K562 (cell line): Measurements from ENCODE around the gene USP19. TPM values are rescaled to one million over a fixed set of nuclear protein-coding genes. Genes with fewer than 3 reads are reported as not detected.
A peak's percentile ranks its signal among the peaks of the same experiment; 100 is the strongest.

Experiments used
- ATAC-seq: fragments of 200-7000 bp; cut with Tn5 transposase; 3 replicates; pipeline ENCODE4 v1.9.1; 2020; ENCODE audit warnings: moderate library complexity
- BruUV-seq: library from RNA; stranded (reverse); fragments of 400-500 nt; replicated peaks from 2 replicates; lab custom pipeline; 2021; lab: Mats Ljungman, UMichigan
- CTCF ChIA-PET: fragments of 300-600 bp; formaldehyde crosslinking; extraction: SDS; loops from one replicate; lab custom pipeline; 2021; ENCODE audit warnings: low intra/inter-chr PET ratio; lab: Yijun Ruan, JAX
- POLR2A ChIA-PET: fragments of 300-600, 350-650 bp; sonication (Branson Sonifier 250); formaldehyde crosslinking; extraction: SDS; loops from one replicate; lab custom pipeline; 2021; ENCODE audit warnings: antibody characterized with exemption, inconsistent platforms; lab: Yijun Ruan, JAX
- DNase-seq, 4 experiments: peaks; one replicate each; pipeline versions ENCODE4 v3.0.0 to v3.0.0-alpha.2; 2011 to 2018; ENCODE audit warnings: low spot score in 3 of 4, mixed read lengths in 3 of 4; ENCODE audit errors: extremely low read depth in 1 of 4
- FAIRE-seq: peaks from 2 replicates; lab custom pipeline; 2011; peaks lifted over from hg19 to GRCh38; lab: Jason Lieb, UNC
- H2AFZ ChIP-seq: 2 replicates; pipeline ENCODE4 v1.6.0; 2011; ENCODE audit warnings: low read depth, low read length, control low read depth, inconsistent platforms
- H3K27ac ChIP-seq: fragments of 200-600 bp; 3 replicates; pipeline ENCODE4 v1.8.0; 2011; ENCODE audit warnings: low read depth, mild to moderate bottlenecking, control low read depth, inconsistent platforms, low read length, moderate library complexity, mixed read lengths; ENCODE audit errors: extremely low read depth
- H3K27me3 ChIP-seq, 2 experiments: fragments of 300-600 bp in 1 of 2; 2 replicates in 1 of 2; 3 replicates in 1 of 2; pipeline versions ENCODE4 v1.6.0 to v1.8.0; 2011; ENCODE audit warnings: inconsistent platforms in 2 of 2, low read length in 2 of 2, mild to moderate bottlenecking in 1 of 2, mixed read lengths in 1 of 2, moderate library complexity in 1 of 2; ENCODE audit not compliant: control insufficient read depth in 2 of 2, insufficient read depth in 2 of 2
- H3K36me3 ChIP-seq: fragments of 300-600 bp; 3 replicates; pipeline ENCODE4 v1.8.0; 2011; ENCODE audit warnings: mild to moderate bottlenecking, low read length, inconsistent platforms; ENCODE audit not compliant: control insufficient read depth, insufficient read depth
- H3K4me1 ChIP-seq, 2 experiments: fragments of 200-600 bp in 1 of 2; replicated peaks in 1 of 2; 2 replicates in 1 of 2; 3 replicates in 1 of 2; pipeline versions ENCODE4 v1.5.1 to v1.8.0; 2011; ENCODE audit warnings: inconsistent platforms in 2 of 2, low read length in 2 of 2, mild to moderate bottlenecking in 1 of 2, mixed read lengths in 1 of 2, moderate library complexity in 1 of 2; ENCODE audit not compliant: control insufficient read depth in 2 of 2, insufficient read depth in 2 of 2
- H3K4me2 ChIP-seq: 2 replicates; pipeline ENCODE4 v1.6.1; 2011; ENCODE audit warnings: low read length, control low read depth, inconsistent platforms, mixed read lengths; ENCODE audit not compliant: insufficient read depth
- H3K4me3 ChIP-seq: fragments of 200-600 bp; sonication (generic), shearing (Covaris generic); 2 replicates; pipeline ENCODE4 v1.5.1; 2016; ENCODE audit warnings: control low read depth, inconsistent platforms
- H3K79me2 ChIP-seq: fragments of 200-600 bp; 3 replicates; pipeline ENCODE4 v1.8.0; 2011; ENCODE audit warnings: low read length, inconsistent platforms; ENCODE audit not compliant: control insufficient read depth, insufficient read depth
- H3K9ac ChIP-seq, 2 experiments: 2 replicates each; pipeline versions ENCODE4 v1.6.0 to v1.6.1; 2011; ENCODE audit warnings: low read depth in 2 of 2, low read length in 2 of 2, control low read depth in 1 of 2, inconsistent platforms in 1 of 2, mild to moderate bottlenecking in 1 of 2, mixed read lengths in 1 of 2; ENCODE audit not compliant: insufficient read depth in 1 of 2
- H3K9me1 ChIP-seq: one replicate; pipeline ENCODE4 v1.6.0; 2011; ENCODE audit warnings: inconsistent platforms, mild to moderate bottlenecking, low read length, moderate library complexity; ENCODE audit not compliant: control insufficient read depth, insufficient read depth
- H3K9me3 ChIP-seq: replicated peaks from 2 replicates; pipeline ENCODE4 v1.5.1; 2011; ENCODE audit warnings: low read depth, low read length, inconsistent platforms; ENCODE audit not compliant: control insufficient read depth, insufficient read depth
- H4K20me1 ChIP-seq: replicated peaks from 2 replicates; pipeline ENCODE4 v1.6.1; 2011; ENCODE audit warnings: low read length, inconsistent platforms, mixed read lengths; ENCODE audit not compliant: control insufficient read depth, insufficient read depth
- CBFB ChIP-seq: sonication (generic); formaldehyde crosslinking; IDR thresholded peaks from 2 replicates; pipeline ENCODE4 v1.4.0; 2020; ENCODE audit warnings: mild to moderate bottlenecking, missing genetic modification reagents
- ELF2 ChIP-seq: fragments of 250-450 bp; sonication (Bioruptor Pico); IDR thresholded peaks from 2 replicates; pipeline ENCODE4 v1.5.0; 2021; ENCODE audit warnings: mild to moderate bottlenecking
- FUS ChIP-seq: fragments of 200-400 bp; formaldehyde crosslinking; optimal IDR thresholded peaks from 2 replicates; pipeline ENCODE3; 2017; ENCODE audit warnings: low read depth, low read length
- KHSRP ChIP-seq: fragments of 450-650 bp; IDR thresholded peaks from 2 replicates; pipeline ENCODE4 v1.6.1; 2017
- MAFK ChIP-seq: IDR thresholded peaks from 2 replicates; pipeline ENCODE4 v1.6.1; 2011; ENCODE audit warnings: low read length, improper control_type of control experiment
- MYC ChIP-seq, 2 experiments: fragments of 250-450 bp in 1 of 2; sonication (Bioruptor Pico) in 1 of 2; IDR thresholded peaks; 2 replicates each; pipeline versions ENCODE4 v1.5.1 to v1.6.1; 2012 to 2021; ENCODE audit warnings: low read depth in 2 of 2, borderline replicate concordance in 1 of 2, improper control_type of control experiment in 1 of 2, low read length in 1 of 2, mild to moderate bottlenecking in 1 of 2, moderate library complexity in 1 of 2
- NR2C2 ChIP-seq, 2 experiments: fragments of 200-800 bp in 1 of 2; sonication (Bioruptor generic) in 1 of 2; sonication (generic) in 1 of 2; formaldehyde crosslinking in 1 of 2; IDR thresholded peaks; 2 replicates each; pipeline versions ENCODE4 v1.6.1 to v1.8.0; 2016 to 2022; ENCODE audit warnings: mild to moderate bottlenecking in 1 of 2, missing compliant biosample characterization in 1 of 2, missing genetic modification characterization in 1 of 2, missing genetic modification reagents in 1 of 2
- POLR2B ChIP-seq: fragments of 450-650 bp; IDR thresholded peaks from 2 replicates; pipeline ENCODE4 v1.6.1; 2018; ENCODE audit warnings: low read depth; ENCODE audit not compliant: partially characterized antibody
- RNF2 ChIP-seq: sonication (generic); IDR thresholded peaks from 2 replicates; pipeline ENCODE4 v1.6.1; 2016
- SMC3 ChIP-seq: conservative IDR thresholded peaks from 2 replicates; pipeline ENCODE4 v1.6.1; 2011; ENCODE audit warnings: low read depth, low read length, improper control_type of control experiment; ENCODE audit not compliant: insufficient read depth
- SRSF7 ChIP-seq: fragments of 200-400 bp; formaldehyde crosslinking; optimal IDR thresholded peaks from 2 replicates; pipeline ENCODE3; 2017; ENCODE audit warnings: mild to moderate bottlenecking, low read depth, low read length
- ZNF175 ChIP-seq: fragments of 200-800 bp; sonication (Bioruptor generic); IDR thresholded peaks from 2 replicates; pipeline ENCODE4 v1.6.1; 2016; ENCODE audit warnings: low read depth, mild to moderate bottlenecking, missing genetic modification characterization, missing compliant biosample characterization
- ZNF282 ChIP-seq: sonication (generic); formaldehyde crosslinking; IDR thresholded peaks from 2 replicates; pipeline ENCODE4 v1.8.1; 2023; ENCODE audit warnings: missing genetic modification reagents
- WGBS: fragments of 100-300 bp; shearing (Covaris generic); methylation state at CpG from one replicate; pipeline ENCODE4 v1.1.6; 2016; ENCODE audit warnings: low coverage, mixed read lengths; ENCODE audit not compliant: insufficient coverage; ENCODE audit errors: missing lambda C conversion rate; 5-methylcytosine and 5-hydroxymethylcytosine counted together
- in situ Hi-C: fragments of 300-500 bp; cut with MboI; formaldehyde crosslinking; loops from 4 replicates; pipeline ENCODE4 v1.15.0; 2018; ENCODE audit warnings: inconsistent platforms, mixed read lengths
- intact Hi-C: fragments of 100-400 bp; cut with micrococcal nuclease; formaldehyde crosslinking; loops from 2 replicates; pipeline ENCODE4 v1.14.2; 2022
- polyA plus RNA-seq, 8 experiments: library from polyadenylated mRNA; depleted of rRNA in 4 of 8; stranded (reverse) in 5 of 8; unstranded in 3 of 8; fragments of >200 nt; fragmentation: Nextera tagmentation in 2 of 8; fragmentation: Illumina TruSeq in 1 of 8; extraction: Ambion mirVana in 2 of 8; extraction: Trizol in 1 of 8; gene quantifications; 2 replicates each; pipeline versions ENCODE4 v1.2.1 to v1.2.3, GENCODE V29; 2011 to 2014; ENCODE audit warnings: inconsistent platforms in 1 of 8, missing spikeins in 1 of 8
- total RNA-seq, 7 experiments: library from RNA; depleted of rRNA in 6 of 7; stranded (reverse); fragments of >200 nt in 6 of 7; fragmentation: Illumina TruSeq in 2 of 7; extraction: Trizol in 2 of 7; gene quantifications; 2 replicates each; pipeline versions ENCODE4 v1.2.1 to v1.2.3, GENCODE V29; 2011 to 2021; ENCODE audit warnings: low replicate concordance in 1 of 7
- TF ChIP-seq, protein P1 (sequence below): sonication (generic); formaldehyde crosslinking; IDR thresholded peaks from 2 replicates; pipeline ENCODE4 v1.8.0; 2022; ENCODE audit warnings: mild to moderate bottlenecking, missing genetic modification reagents
- TF ChIP-seq, protein P2 (sequence below): sonication (generic); formaldehyde crosslinking; IDR thresholded peaks from 2 replicates; pipeline ENCODE4 v1.8.0; 2022; ENCODE audit warnings: missing genetic modification reagents, mild to moderate bottlenecking, borderline replicate concordance

USP19 gene
- total and polyA plus RNA-seq, 9 of the 15 experiments (the other 6 are each of a cell fraction or from before 2014, with no cell fraction given) = 0.24 to 65.9 (median 36.9) TPM

DNA sequence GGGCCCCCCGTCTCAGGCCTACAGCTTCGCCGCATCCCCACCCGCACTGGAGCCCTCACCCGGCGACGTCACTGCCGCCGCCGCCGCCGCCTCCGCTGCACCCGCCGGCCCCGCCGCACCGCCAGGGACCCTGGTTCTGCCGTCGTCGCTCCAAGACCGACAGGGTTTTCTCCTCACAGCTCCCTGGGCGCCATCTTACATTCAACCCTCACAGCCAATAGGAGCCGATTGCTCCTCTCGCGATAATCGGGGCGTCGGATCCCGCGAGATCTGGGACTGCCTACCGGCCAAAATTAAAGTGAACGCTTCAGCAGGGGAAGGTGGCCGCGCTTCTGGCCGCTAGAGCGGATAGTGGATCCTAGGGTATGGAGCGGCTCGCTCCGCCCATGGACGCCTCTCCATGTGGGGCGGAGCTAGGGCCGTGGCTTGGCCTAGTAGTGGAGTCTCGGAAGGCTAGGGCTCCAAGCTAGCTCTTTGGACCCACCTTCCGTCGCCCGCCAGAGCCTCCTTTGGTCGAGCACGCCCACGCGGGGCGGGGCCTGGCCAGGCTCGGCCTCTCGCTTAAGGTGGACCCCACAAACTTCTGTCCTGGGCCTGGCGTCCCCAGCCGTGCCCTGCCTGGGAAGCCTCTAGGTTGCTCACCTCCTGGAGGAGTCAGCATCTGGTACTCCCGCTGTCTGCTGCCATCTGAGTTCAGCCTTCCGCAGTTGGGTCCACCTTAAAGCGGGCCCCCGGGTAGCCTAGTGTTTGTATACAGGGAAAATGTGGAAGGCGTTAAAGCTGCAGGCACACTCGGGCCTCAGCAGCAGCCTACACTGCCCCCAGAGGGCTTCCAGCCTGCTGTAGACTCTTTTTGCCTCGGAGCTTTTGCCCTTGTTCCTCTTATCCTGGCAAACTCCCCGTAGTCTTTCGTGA, 26.5 kb downstream of the USP19 start, which contains the start of gene QRICH1:
Gene QRICH1 (minus strand): TSS at position 219 of the 915 bp plus-strand sequence. CDS start 17,054 bp downstream, outside the sequence.
- TSS peak; percentile 81 for BruUV-seq
- intact Hi-C loops = loop anchor here (1.0 to 2.0 kb wide), 2 partner anchors 10 to 65 kb away; partner anchors contain the start of genes IMPDH2 and QARS1
- FAIRE-seq = peak; percentile 90
- TF ChIP-seq KHSRP = no peak
- 0 out of 2 replicates have a peak, but pooled peaks have one; percentile 28 for TF ChIP-seq MYC (IDR thresholded peaks at IDR 0.05; ENCODE audit: low read depth, low read length)
- no peak for TF ChIP-seq MYC (CRISPR knock-in tag; IDR thresholded peaks at IDR 0.05; ENCODE audit: borderline replicate concordance, low read depth)
- peak; percentile 37; the same call in 1 of the 2 replicates for TF ChIP-seq CBFB (CRISPR knock-in tag)
- 0 out of 2 replicates have a peak, but pooled peaks have one; percentile 10 for TF ChIP-seq SMC3
- TF ChIP-seq NR2C2 (CRISPR knock-in tag; IDR thresholded peaks at IDR 0.05) = peak; percentile 35
- TF ChIP-seq NR2C2 (tag; IDR thresholded peaks at IDR 0.05) = no peak
- no peak for TF ChIP-seq ZNF282 (CRISPR knock-in tag)
- 0 out of 2 replicates have a peak, but pooled peaks have one; percentile 9 for TF ChIP-seq ZNF175 (CRISPR knock-in tag)
- peak; percentile 50 for TF ChIP-seq POLR2B
- TF ChIP-seq, protein P1, sequence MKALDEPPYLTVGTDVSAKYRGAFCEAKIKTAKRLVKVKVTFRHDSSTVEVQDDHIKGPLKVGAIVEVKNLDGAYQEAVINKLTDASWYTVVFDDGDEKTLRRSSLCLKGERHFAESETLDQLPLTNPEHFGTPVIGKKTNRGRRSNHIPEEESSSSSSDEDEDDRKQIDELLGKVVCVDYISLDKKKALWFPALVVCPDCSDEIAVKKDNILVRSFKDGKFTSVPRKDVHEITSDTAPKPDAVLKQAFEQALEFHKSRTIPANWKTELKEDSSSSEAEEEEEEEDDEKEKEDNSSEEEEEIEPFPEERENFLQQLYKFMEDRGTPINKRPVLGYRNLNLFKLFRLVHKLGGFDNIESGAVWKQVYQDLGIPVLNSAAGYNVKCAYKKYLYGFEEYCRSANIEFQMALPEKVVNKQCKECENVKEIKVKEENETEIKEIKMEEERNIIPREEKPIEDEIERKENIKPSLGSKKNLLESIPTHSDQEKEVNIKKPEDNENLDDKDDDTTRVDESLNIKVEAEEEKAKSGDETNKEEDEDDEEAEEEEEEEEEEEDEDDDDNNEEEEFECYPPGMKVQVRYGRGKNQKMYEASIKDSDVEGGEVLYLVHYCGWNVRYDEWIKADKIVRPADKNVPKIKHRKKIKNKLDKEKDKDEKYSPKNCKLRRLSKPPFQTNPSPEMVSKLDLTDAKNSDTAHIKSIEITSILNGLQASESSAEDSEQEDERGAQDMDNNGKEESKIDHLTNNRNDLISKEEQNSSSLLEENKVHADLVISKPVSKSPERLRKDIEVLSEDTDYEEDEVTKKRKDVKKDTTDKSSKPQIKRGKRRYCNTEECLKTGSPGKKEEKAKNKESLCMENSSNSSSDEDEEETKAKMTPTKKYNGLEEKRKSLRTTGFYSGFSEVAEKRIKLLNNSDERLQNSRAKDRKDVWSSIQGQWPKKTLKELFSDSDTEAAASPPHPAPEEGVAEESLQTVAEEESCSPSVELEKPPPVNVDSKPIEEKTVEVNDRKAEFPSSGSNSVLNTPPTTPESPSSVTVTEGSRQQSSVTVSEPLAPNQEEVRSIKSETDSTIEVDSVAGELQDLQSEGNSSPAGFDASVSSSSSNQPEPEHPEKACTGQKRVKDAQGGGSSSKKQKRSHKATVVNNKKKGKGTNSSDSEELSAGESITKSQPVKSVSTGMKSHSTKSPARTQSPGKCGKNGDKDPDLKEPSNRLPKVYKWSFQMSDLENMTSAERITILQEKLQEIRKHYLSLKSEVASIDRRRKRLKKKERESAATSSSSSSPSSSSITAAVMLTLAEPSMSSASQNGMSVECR (CRISPR knock-in tag) = no peak
- TF ChIP-seq ELF2 (CRISPR knock-in tag) = no peak
- TF ChIP-seq, protein P2, sequence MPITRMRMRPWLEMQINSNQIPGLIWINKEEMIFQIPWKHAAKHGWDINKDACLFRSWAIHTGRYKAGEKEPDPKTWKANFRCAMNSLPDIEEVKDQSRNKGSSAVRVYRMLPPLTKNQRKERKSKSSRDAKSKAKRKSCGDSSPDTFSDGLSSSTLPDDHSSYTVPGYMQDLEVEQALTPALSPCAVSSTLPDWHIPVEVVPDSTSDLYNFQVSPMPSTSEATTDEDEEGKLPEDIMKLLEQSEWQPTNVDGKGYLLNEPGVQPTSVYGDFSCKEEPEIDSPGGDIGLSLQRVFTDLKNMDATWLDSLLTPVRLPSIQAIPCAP = no peak
- TF ChIP-seq FUS = no peak
- no peak for TF ChIP-seq SRSF7
- peak; percentile 66; the same call in 1 of the 2 replicates for TF ChIP-seq RNF2
- TF ChIP-seq MAFK = no peak

More for the DNA sequence above, 26.5 kb downstream of the USP19 start, which contains the start of gene QRICH1:
- ATAC-seq (peak; percentile 91), DNase-seq (peak; percentile 78 to 96 (median 82))
- in situ Hi-C loops = no loop called here
- Histone ChIP-seq H3K27ac (peak within 1 kb of the TSS; percentile 97), H3K36me3 (peaks cover 52% of the 10 kb centered on the region), H3K9ac (peak within 1 kb of the TSS; percentile 87 to 99), H2AFZ (peak within 1 kb of the TSS; percentile 98), H3K79me2 (peaks cover 42% of the 10 kb centered on the region), H3K4me3 (peak within 1 kb of the TSS; percentile 62), H3K4me2 (peak within 1 kb of the TSS; percentile 91), H3K9me1 (peaks cover 5% of the 10 kb centered on the region), H3K4me1 (peaks cover 18 to 30% of the 10 kb centered on the region in 2 experiments; a peak in 4 of 5 replicates), H3K9me3 (no peaks in the 10 kb centered on the region), H4K20me1 (peaks cover 20% of the 10 kb centered on the region), H3K27me3 (no peaks in the 10 kb centered on the region)
- under 1% methylated on average over 45 of the region's 65 CpGs for WGBS
- CTCF ChIA-PET = no interaction called here
- POLR2A ChIA-PET = interaction anchor here (0.6 to 2.7 kb wide), 26 partner anchors 8 to 905 kb away, joined by 3 to 31 read pairs (median 4); partner anchors contain the start of genes DALRD3, NDUFAF3, QARS1 and USP19
